WERI-Rb-1 (cell line): ENCODE measurements around the gene ENOX1.

ENCODE experiments used
- DNase-seq: peaks from one replicate; pipeline ENCODE4 v3.0.0-alpha.2; 2020
- H3K27ac ChIP-seq: fragments of 250-450 bp; sonication (Bioruptor Pico); 2 replicates; pipeline ENCODE4 v1.5.1; 2020; ENCODE audit warnings: mild to moderate bottlenecking, moderate library complexity
- H3K27me3 ChIP-seq: fragments of 250-450 bp; sonication (Bioruptor Pico); 2 replicates; pipeline ENCODE4 v1.5.1; 2021; ENCODE audit warnings: mild to moderate bottlenecking, low read depth, moderate library complexity; ENCODE audit not compliant: insufficient read depth, severe bottlenecking
- H3K36me3 ChIP-seq: fragments of 250-450 bp; sonication (Bioruptor Pico); 2 replicates; pipeline ENCODE4 v1.5.1; 2020; ENCODE audit warnings: mild to moderate bottlenecking, moderate library complexity
- H3K4me3 ChIP-seq: 2 replicates; pipeline ENCODE4 v1.5.1; 2011; ENCODE audit warnings: low read depth, mild to moderate bottlenecking, control low read depth, low read length
- H3K9me3 ChIP-seq: fragments of 250-450 bp; sonication (Bioruptor Pico); 2 replicates; pipeline ENCODE4 v1.5.1; 2021; ENCODE audit warnings: mild to moderate bottlenecking, moderate library complexity; ENCODE audit not compliant: severe bottlenecking
- TF ChIP-seq, protein P1 (sequence below): IDR thresholded peaks from 2 replicates; pipeline ENCODE4 v1.5.1; 2011; ENCODE audit warnings: low read depth, mild to moderate bottlenecking, control low read depth, inconsistent platforms, low read length

The ENOX1 gene

DNA sequence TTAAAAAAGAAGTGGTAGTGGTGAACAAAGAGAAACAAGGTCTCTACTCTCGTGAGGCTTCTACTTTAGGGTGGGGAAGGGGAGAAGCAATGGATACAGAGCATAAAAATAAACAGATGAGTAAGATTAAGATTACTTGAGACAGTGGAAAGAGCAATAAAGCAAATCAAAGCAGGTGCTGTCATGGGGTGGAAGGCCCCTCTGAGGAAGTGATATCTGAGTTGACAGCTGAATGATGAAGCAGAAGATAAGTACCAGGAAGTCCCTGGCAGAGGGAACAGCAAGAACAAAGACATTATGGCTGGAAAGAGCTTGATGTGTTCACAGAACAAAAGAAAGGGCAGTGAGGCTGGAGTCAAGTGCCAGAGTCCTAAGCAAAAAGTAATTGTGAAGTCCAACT is 221.8 kb downstream of the ENOX1 start:
- DNase-seq, result no peak
- H3K27ac ChIP-seq, result no peak overlapping the region
- no peaks in the 10 kb centered on the region for H3K27me3 ChIP-seq
- no peaks in the 10 kb centered on the region for H3K9me3 ChIP-seq
- no peaks in the 10 kb centered on the region for H3K36me3 ChIP-seq
- no peak overlapping the region for H3K4me3 ChIP-seq
- TF ChIP-seq, protein P1, sequence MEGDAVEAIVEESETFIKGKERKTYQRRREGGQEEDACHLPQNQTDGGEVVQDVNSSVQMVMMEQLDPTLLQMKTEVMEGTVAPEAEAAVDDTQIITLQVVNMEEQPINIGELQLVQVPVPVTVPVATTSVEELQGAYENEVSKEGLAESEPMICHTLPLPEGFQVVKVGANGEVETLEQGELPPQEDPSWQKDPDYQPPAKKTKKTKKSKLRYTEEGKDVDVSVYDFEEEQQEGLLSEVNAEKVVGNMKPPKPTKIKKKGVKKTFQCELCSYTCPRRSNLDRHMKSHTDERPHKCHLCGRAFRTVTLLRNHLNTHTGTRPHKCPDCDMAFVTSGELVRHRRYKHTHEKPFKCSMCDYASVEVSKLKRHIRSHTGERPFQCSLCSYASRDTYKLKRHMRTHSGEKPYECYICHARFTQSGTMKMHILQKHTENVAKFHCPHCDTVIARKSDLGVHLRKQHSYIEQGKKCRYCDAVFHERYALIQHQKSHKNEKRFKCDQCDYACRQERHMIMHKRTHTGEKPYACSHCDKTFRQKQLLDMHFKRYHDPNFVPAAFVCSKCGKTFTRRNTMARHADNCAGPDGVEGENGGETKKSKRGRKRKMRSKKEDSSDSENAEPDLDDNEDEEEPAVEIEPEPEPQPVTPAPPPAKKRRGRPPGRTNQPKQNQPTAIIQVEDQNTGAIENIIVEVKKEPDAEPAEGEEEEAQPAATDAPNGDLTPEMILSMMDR, result no peak

DNA sequence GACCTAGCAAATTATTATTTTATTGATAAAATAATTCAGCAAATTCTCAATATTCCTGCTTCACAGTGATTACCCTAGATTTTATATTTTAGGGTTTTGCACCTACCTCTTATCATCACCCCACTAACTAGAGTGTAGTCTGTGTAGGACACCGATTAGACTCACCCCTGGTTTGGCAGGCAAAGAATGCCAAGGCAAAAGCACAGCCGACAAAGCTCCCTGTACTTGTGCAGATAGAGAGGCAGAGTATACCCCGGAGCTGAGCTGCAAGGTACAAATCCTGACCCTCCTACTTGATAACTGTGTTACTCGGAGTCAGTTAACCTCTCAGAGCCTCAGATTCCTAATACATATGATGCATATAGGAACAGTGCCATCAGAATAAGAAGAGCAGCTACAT is 225.7 kb downstream of the ENOX1 start:
- Histone ChIP-seq H3K9me3 (no peaks in the 10 kb centered on the region), H3K27ac (no peak overlapping the region), H3K36me3 (no peaks in the 10 kb centered on the region), H3K4me3 (no peak overlapping the region), H3K27me3 (no peaks in the 10 kb centered on the region)
- DNase-seq, result no peak
- TF ChIP-seq, protein P1, result no peak

DNA sequence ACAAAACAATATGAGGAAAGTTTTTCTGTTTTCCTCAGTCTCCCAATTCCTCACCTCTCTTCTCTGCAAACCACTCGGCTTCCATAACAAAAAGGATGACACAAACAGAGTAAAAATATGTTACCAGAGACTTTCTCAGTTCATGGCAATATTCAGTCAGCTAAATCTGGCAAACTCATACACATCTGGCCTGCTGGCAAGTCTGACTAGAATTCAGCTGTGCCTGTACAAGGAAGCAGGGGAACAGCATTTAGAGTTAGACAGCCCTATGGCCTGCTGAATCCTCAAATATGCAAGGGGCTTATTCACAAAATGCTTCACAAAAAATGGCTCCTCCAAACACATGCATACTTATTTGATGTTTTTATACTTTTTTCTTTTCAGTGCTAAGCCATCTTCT is 227.8 kb downstream of the ENOX1 start:
- TF ChIP-seq, protein P1, result no peak
- DNase-seq, result no peak
- no peaks in the 10 kb centered on the region for H3K36me3 ChIP-seq
- H3K4me3 ChIP-seq, result no peak overlapping the region
- no peaks in the 10 kb centered on the region for H3K27me3 ChIP-seq
- H3K27ac ChIP-seq, result no peak overlapping the region
- H3K9me3 ChIP-seq, result no peaks in the 10 kb centered on the region

DNA sequence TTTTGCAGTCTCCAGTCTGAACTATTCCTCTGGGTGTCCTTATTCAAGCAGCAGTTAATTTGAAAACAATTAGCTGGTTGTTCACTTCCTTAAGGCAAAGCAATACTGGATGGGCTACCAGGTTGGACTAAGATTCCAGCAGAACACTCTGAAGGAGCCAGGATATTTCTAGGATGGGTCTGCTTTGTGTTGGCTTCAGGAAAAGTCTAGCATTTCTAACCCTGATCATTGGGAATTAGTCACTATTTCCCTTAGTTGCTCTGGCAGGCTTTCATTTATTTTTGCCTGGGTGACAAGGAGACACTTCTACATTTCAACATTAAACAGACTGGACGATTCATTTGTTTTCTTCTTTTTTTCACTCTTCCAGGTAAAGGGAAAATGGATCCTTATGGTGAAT is 228.4 kb downstream of the ENOX1 start:
- no peaks in the 10 kb centered on the region for H3K36me3 ChIP-seq
- DNase-seq, result no peak
- H3K27ac ChIP-seq, result no peak overlapping the region
- H3K4me3 ChIP-seq, result no peak overlapping the region
- TF ChIP-seq, protein P1, result no peak
- H3K27me3 ChIP-seq, result no peaks in the 10 kb centered on the region
- no peaks in the 10 kb centered on the region for H3K9me3 ChIP-seq

DNA sequence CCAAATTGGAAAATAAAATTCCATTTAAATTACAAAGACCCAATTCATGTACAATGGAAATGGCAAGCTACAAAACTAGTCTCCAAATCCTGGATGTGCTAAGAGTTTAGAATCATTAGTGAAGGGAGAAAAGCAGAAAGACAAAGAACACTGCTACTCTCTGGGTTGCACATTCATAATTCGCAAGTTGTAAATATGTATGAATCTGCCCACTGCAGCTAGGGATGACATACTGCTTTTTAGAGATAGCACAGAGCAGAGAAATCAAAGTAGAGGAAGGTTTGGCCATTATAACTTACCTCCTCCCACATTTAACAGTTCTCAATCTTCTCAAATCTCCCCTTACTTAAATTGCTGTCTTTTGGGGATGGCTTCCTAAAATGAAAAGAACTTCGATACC is 231.1 kb downstream of the ENOX1 start:
- Histone ChIP-seq H3K9me3 (no peaks in the 10 kb centered on the region), H3K27me3 (no peaks in the 10 kb centered on the region), H3K27ac (no peak overlapping the region), H3K4me3 (no peak overlapping the region), H3K36me3 (no peaks in the 10 kb centered on the region)
- DNase-seq, result no peak
- TF ChIP-seq, protein P1, result no peak

DNA sequence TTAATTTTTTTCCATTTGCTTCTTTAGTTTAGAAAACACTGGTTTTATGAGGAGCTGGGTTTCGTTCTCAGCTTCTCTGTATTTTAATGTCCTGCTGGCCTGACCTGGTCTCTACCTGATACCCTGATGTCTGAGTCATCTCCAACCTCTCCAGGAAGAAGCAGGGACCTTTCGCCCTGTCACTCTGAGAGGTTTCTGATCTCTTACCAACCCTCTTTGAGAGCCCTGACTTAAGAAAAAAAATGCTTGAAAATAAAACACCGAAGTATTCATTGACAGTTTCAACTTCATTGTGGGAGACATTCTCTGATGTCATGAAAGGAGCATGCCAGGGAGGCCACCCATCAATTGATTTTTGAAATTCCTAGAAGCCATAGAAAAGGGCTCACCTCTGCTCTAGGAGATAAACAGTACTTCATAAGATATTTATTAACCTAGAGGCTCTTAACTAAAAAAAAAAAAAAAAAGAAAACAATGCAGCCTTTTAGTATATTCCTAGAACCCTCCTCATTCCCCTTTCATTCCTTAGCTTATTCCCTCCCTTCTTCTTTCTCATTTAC is 234.8 kb downstream of the ENOX1 start:
- H3K27me3 ChIP-seq, result no peaks in the 10 kb centered on the region
- TF ChIP-seq, protein P1, result no peak
- DNase-seq, result no peak
- H3K9me3 ChIP-seq, result no peaks in the 10 kb centered on the region
- no peak overlapping the region for H3K4me3 ChIP-seq
- H3K27ac ChIP-seq, result no peak overlapping the region
- H3K36me3 ChIP-seq, result no peaks in the 10 kb centered on the region
